ENCODE measurements around the gene MRPL21.
A peak's percentile ranks its signal among the peaks of the same experiment; 100 is the strongest.

Gene MRPL21

GRCh38 chr11:68912254-68912653, 8.6 kb upstream of the MRPL21 start:
- no peak overlapping the region for H3K4me3 ChIP-seq (ENCODE audit: low read length in 2 of 2)
- no peaks in the 10 kb centered on the region for H3K9me3 ChIP-seq (ENCODE audit: control insufficient read depth in 2 of 2, low read length in 2 of 2)
- H3K27ac ChIP-seq (ENCODE audit: low read depth in 2 of 2, low read length in 2 of 2) = no peak overlapping the region
- no peaks in the 10 kb centered on the region for H3K4me1 ChIP-seq (ENCODE audit: control insufficient read depth in 2 of 2, insufficient read depth in 2 of 2, low read length in 2 of 2)
- H3K27me3 ChIP-seq (ENCODE audit: control insufficient read depth in 2 of 2, insufficient read depth in 2 of 2, low read length in 2 of 2) = no peaks in the 10 kb centered on the region
- no peak overlapping the region for H3K9ac ChIP-seq (ENCODE audit: low read depth in 1 of 2, low read length in 2 of 2)
- H3K36me3 ChIP-seq (ENCODE audit: control insufficient read depth in 2 of 2, insufficient read depth in 2 of 2, low read length in 2 of 2) = peaks cover 45 to 63% of the 10 kb centered on the region in 2 donors

DNA sequence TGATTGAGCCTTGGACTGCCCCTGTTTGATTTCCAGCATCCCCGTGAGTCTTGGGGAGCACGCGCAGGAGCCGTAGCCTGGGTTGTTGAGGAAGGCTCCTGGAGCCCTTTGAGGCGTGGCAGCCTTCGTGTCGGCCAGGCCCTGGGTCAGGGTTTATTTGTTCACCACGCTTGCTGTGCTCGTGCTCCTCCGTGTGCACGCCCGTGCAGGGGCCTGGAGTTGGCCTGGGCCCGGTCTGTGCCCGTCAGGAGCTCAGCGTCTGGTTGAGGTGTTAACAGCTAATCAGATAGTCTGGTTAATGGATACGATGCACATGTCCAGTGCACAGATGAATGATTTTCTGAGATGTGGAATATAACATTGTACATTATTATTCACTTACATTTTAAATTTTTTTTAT, 8.1 kb upstream of the MRPL21 start:
- Histone ChIP-seq H3K36me3 (ENCODE audit: control insufficient read depth in 2 of 2, insufficient read depth in 2 of 2, low read length in 2 of 2) (peaks cover 45 to 65% of the 10 kb centered on the region in 2 donors), H3K9ac (ENCODE audit: low read depth in 1 of 2, low read length in 2 of 2) (no peak overlapping the region), H3K27ac (ENCODE audit: low read depth in 2 of 2, low read length in 2 of 2) (no peak overlapping the region), H3K27me3 (ENCODE audit: control insufficient read depth in 2 of 2, insufficient read depth in 2 of 2, low read length in 2 of 2) (no peaks in the 10 kb centered on the region), H3K9me3 (ENCODE audit: control insufficient read depth in 2 of 2, low read length in 2 of 2) (no peaks in the 10 kb centered on the region), H3K4me1 (ENCODE audit: control insufficient read depth in 2 of 2, insufficient read depth in 2 of 2, low read length in 2 of 2) (no peaks in the 10 kb centered on the region), H3K4me3 (ENCODE audit: low read length in 2 of 2) (no peak overlapping the region)

- H3K36me3 ChIP-seq (ENCODE audit: control insufficient read depth in 2 of 2, insufficient read depth in 2 of 2, low read length in 2 of 2) = peaks cover 38 to 58% of the 10 kb centered on the region in 2 donors
- no peaks in the 10 kb centered on the region for H3K4me1 ChIP-seq (ENCODE audit: control insufficient read depth in 2 of 2, insufficient read depth in 2 of 2, low read length in 2 of 2)
- H3K27ac ChIP-seq (ENCODE audit: low read depth in 2 of 2, low read length in 2 of 2) = no peak overlapping the region
- no peak overlapping the region for H3K4me3 ChIP-seq (ENCODE audit: low read length in 2 of 2)
- no peak overlapping the region for H3K9ac ChIP-seq (ENCODE audit: low read depth in 1 of 2, low read length in 2 of 2)
- H3K27me3 ChIP-seq (ENCODE audit: control insufficient read depth in 2 of 2, insufficient read depth in 2 of 2, low read length in 2 of 2) = no peaks in the 10 kb centered on the region
- H3K9me3 ChIP-seq (ENCODE audit: control insufficient read depth in 2 of 2, low read length in 2 of 2) = no peaks in the 10 kb centered on the region
Measured at GRCh38 chr11:68910965-68911364, 7.3 kb upstream of the MRPL21 start.

- Histone ChIP-seq H3K36me3 (ENCODE audit: control insufficient read depth in 2 of 2, insufficient read depth in 2 of 2, low read length in 2 of 2) (peaks cover 26 to 37% of the 10 kb centered on the region in 2 donors), H3K27ac (ENCODE audit: low read depth in 2 of 2, low read length in 2 of 2) (no peak overlapping the region), H3K4me3 (ENCODE audit: low read length in 2 of 2) (no peak overlapping the region), H3K9ac (ENCODE audit: low read depth in 1 of 2, low read length in 2 of 2) (no peak overlapping the region), H3K4me1 (ENCODE audit: control insufficient read depth in 2 of 2, insufficient read depth in 2 of 2, low read length in 2 of 2) (peaks cover 4 to 10% of the 10 kb centered on the region in 2 donors), H3K9me3 (ENCODE audit: control insufficient read depth in 2 of 2, low read length in 2 of 2) (no peaks in the 10 kb centered on the region), H3K27me3 (ENCODE audit: control insufficient read depth in 2 of 2, insufficient read depth in 2 of 2, low read length in 2 of 2) (no peaks in the 10 kb centered on the region)
Measured at GRCh38 chr11:68908273-68908672, 4.6 kb upstream of the MRPL21 start.

- Histone ChIP-seq H3K9ac (ENCODE audit: low read depth in 1 of 2, low read length in 2 of 2) (no peak overlapping the region), H3K4me1 (ENCODE audit: control insufficient read depth in 2 of 2, insufficient read depth in 2 of 2, low read length in 2 of 2) (peaks cover 12 to 16% of the 10 kb centered on the region in 2 donors), H3K4me3 (ENCODE audit: low read length in 2 of 2) (peak overlapping the region in 1 of 2 donors; percentile 5), H3K27ac (ENCODE audit: low read depth in 2 of 2, low read length in 2 of 2) (no peak overlapping the region), H3K27me3 (ENCODE audit: control insufficient read depth in 2 of 2, insufficient read depth in 2 of 2, low read length in 2 of 2) (no peaks in the 10 kb centered on the region), H3K36me3 (ENCODE audit: control insufficient read depth in 2 of 2, insufficient read depth in 2 of 2, low read length in 2 of 2) (peaks cover 17 to 23% of the 10 kb centered on the region in 2 donors), H3K9me3 (ENCODE audit: control insufficient read depth in 2 of 2, low read length in 2 of 2) (no peaks in the 10 kb centered on the region)
Measured at GRCh38 chr11:68905421-68906360, 2.1 kb upstream of the MRPL21 start.

- Histone ChIP-seq H3K27ac (ENCODE audit: low read depth in 2 of 2, low read length in 2 of 2) (peak overlapping the region; percentile 44 to 82), H3K4me1 (ENCODE audit: control insufficient read depth in 2 of 2, insufficient read depth in 2 of 2, low read length in 2 of 2) (peaks cover 12 to 16% of the 10 kb centered on the region in 2 donors), H3K9me3 (ENCODE audit: control insufficient read depth in 2 of 2, low read length in 2 of 2) (no peaks in the 10 kb centered on the region), H3K27me3 (ENCODE audit: control insufficient read depth in 2 of 2, insufficient read depth in 2 of 2, low read length in 2 of 2) (no peaks in the 10 kb centered on the region), H3K9ac (ENCODE audit: low read depth in 1 of 2, low read length in 2 of 2) (peak overlapping the region; percentile 77 to 92), H3K36me3 (ENCODE audit: control insufficient read depth in 2 of 2, insufficient read depth in 2 of 2, low read length in 2 of 2) (peaks cover 15 to 20% of the 10 kb centered on the region in 2 donors), H3K4me3 (ENCODE audit: low read length in 2 of 2) (peak overlapping the region; percentile 75 to 100)
Measured at GRCh38 chr11:68904248-68904847, 716 bp upstream of the MRPL21 start.

DNA sequence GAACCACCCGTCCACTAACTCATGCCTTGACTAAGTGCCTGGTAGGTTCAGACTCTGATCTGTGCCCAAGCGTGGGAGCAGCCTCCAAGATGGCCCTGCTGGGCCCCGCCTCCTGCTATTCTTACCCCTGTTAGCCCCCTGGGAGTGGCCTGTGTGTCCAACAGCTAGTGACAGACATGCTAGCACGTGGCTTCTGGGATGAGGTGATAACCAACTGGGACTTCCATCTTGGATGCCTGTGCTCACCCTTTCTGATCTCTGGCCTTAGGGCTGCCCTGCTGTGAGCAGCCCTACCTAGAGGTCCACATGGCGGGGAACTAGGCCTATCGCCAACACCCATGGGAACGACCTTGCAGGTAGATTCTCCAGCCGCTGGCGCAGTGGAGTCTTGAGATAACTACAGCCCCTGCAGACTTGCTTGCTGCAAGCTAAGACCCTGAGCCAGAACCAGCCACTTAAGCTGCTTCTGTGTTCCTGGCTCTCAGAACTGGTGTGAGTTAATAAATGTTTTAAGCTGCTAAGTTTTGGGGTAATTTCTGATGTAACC, 2.7 kb downstream of the MRPL21 start:
- Histone ChIP-seq H3K9me3 (ENCODE audit: control insufficient read depth in 2 of 2, low read length in 2 of 2) (no peaks in the 10 kb centered on the region), H3K4me3 (ENCODE audit: low read length in 2 of 2) (no peak overlapping the region), H3K4me1 (ENCODE audit: control insufficient read depth in 2 of 2, insufficient read depth in 2 of 2, low read length in 2 of 2) (peaks cover 12 to 16% of the 10 kb centered on the region in 2 donors), H3K9ac (ENCODE audit: low read depth in 1 of 2, low read length in 2 of 2) (no peak overlapping the region), H3K27ac (ENCODE audit: low read depth in 2 of 2, low read length in 2 of 2) (no peak overlapping the region), H3K27me3 (ENCODE audit: control insufficient read depth in 2 of 2, insufficient read depth in 2 of 2, low read length in 2 of 2) (no peaks in the 10 kb centered on the region), H3K36me3 (ENCODE audit: control insufficient read depth in 2 of 2, insufficient read depth in 2 of 2, low read length in 2 of 2) (peaks cover 38 to 41% of the 10 kb centered on the region in 2 donors)

DNA sequence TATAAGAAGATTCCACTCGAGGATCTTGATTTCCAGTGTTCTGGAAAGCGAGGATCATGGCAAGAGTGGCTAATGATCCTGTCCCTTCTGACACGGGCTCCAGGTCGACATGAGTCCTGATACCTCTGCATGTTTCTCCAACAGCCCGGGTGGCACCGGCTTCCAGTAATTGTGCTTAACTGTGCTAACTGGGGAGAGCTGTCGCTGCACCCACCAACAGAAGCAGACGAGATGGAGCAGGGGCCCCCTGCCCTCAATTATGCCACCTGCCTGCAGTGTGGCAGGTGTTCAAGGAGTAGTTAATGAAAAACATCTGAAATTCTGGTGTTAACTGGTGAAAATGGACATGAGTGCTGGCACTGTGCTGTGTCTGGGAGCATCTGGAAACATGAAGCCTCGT, 6.2 kb downstream of the MRPL21 start:
- no peak overlapping the region for H3K9ac ChIP-seq (ENCODE audit: low read depth in 1 of 2, low read length in 2 of 2)
- H3K4me3 ChIP-seq (ENCODE audit: low read length in 2 of 2) = no peak overlapping the region
- H3K36me3 ChIP-seq (ENCODE audit: control insufficient read depth in 2 of 2, insufficient read depth in 2 of 2, low read length in 2 of 2) = peaks cover 56 to 61% of the 10 kb centered on the region in 2 donors
- no peaks in the 10 kb centered on the region for H3K4me1 ChIP-seq (ENCODE audit: control insufficient read depth in 2 of 2, insufficient read depth in 2 of 2, low read length in 2 of 2)
- no peaks in the 10 kb centered on the region for H3K9me3 ChIP-seq (ENCODE audit: control insufficient read depth in 2 of 2, low read length in 2 of 2)
- no peaks in the 10 kb centered on the region for H3K27me3 ChIP-seq (ENCODE audit: control insufficient read depth in 2 of 2, insufficient read depth in 2 of 2, low read length in 2 of 2)
- no peak overlapping the region for H3K27ac ChIP-seq (ENCODE audit: low read depth in 2 of 2, low read length in 2 of 2)

GRCh38 chr11:68896171-68896959, 7.3 kb downstream of the MRPL21 start:
- no peaks in the 10 kb centered on the region for H3K27me3 ChIP-seq (ENCODE audit: control insufficient read depth in 2 of 2, insufficient read depth in 2 of 2, low read length in 2 of 2)
- H3K9ac ChIP-seq (ENCODE audit: low read depth in 1 of 2, low read length in 2 of 2) = no peak overlapping the region
- H3K4me3 ChIP-seq (ENCODE audit: low read length in 2 of 2) = no peak overlapping the region
- no peaks in the 10 kb centered on the region for H3K9me3 ChIP-seq (ENCODE audit: control insufficient read depth in 2 of 2, low read length in 2 of 2)
- peaks cover 56 to 66% of the 10 kb centered on the region in 2 donors for H3K36me3 ChIP-seq (ENCODE audit: control insufficient read depth in 2 of 2, insufficient read depth in 2 of 2, low read length in 2 of 2)
- peaks cover 0 to 5% of the 10 kb centered on the region in 2 donors for H3K4me1 ChIP-seq (ENCODE audit: control insufficient read depth in 2 of 2, insufficient read depth in 2 of 2, low read length in 2 of 2)
- no peak overlapping the region for H3K27ac ChIP-seq (ENCODE audit: low read depth in 2 of 2, low read length in 2 of 2)
